Endothelial cell of umbilical vein (primary cell): Measurements from ENCODE around the gene KLHL41. TPM values are rescaled to one million over a fixed set of nuclear protein-coding genes. Genes with fewer than 3 reads are reported as not detected.

Experiments used
- BruUV-seq: library from RNA; stranded (reverse); fragments of 400-500 nt; replicated peaks from 2 replicates; lab custom pipeline; 2021; lab: Mats Ljungman, UMichigan
- CTCF ChIA-PET: fragments of 300-600, 350-600 bp; sonication (Branson Sonifier 250); formaldehyde crosslinking; loops from one replicate; lab custom pipeline; 2021; ENCODE audit warnings: antibody characterized with exemption, inconsistent platforms; lab: Charles Lee
- POLR2A ChIA-PET: fragments of 300-600, 350-600 bp; sonication (Branson Sonifier 250); formaldehyde crosslinking; loops from one replicate; lab custom pipeline; 2021; ENCODE audit warnings: antibody characterized with exemption, inconsistent platforms; lab: Charles Lee
- DNase-seq: peaks from one replicate; pipeline ENCODE4 v3.0.0-alpha.2; 2011; ENCODE audit warnings: low read depth, low spot score
- FAIRE-seq: peaks from 2 replicates; lab custom pipeline; 2011; peaks lifted over from hg19 to GRCh38; lab: Jason Lieb, UNC
- H2AFZ ChIP-seq: 2 replicates; pipeline ENCODE4 v1.6.0; 2012; ENCODE audit warnings: low read depth, low read length, control low read depth, inconsistent platforms
- H3K27ac ChIP-seq: 2 replicates; pipeline ENCODE4 v1.5.1; 2011; ENCODE audit warnings: low read depth, mild to moderate bottlenecking, control low read depth, low read length, moderate library complexity; ENCODE audit not compliant: insufficient read depth
- H3K27me3 ChIP-seq, 2 experiments: 2 replicates each; pipeline versions ENCODE4 v1.6.0 to v1.6.1; 2011; ENCODE audit warnings: low read length in 2 of 2, mixed read lengths in 1 of 2; ENCODE audit not compliant: control insufficient read depth in 2 of 2, insufficient read depth in 2 of 2
- H3K36me3 ChIP-seq, 2 experiments: 2 replicates in 1 of 2; 3 replicates in 1 of 2; pipeline ENCODE4 v1.5.1; 2011; ENCODE audit warnings: low read length in 2 of 2, mild to moderate bottlenecking in 1 of 2, moderate library complexity in 1 of 2; ENCODE audit not compliant: control insufficient read depth in 2 of 2, insufficient read depth in 2 of 2; ENCODE audit errors: extremely low read depth in 1 of 2
- H3K4me1 ChIP-seq: 3 replicates; pipeline ENCODE4 v1.5.1; 2011; ENCODE audit warnings: mild to moderate bottlenecking, low read length; ENCODE audit not compliant: control insufficient read depth, insufficient read depth; ENCODE audit errors: extremely low read depth
- H3K4me2 ChIP-seq: 2 replicates; pipeline ENCODE4 v1.6.1; 2011; ENCODE audit warnings: low read length, control low read depth, mixed read lengths; ENCODE audit not compliant: insufficient read depth
- H3K4me3 ChIP-seq, 3 experiments: fragments of 200-600 bp in 1 of 3; sonication (generic), shearing (Covaris generic) in 1 of 3; replicated peaks in 1 of 3; 2 replicates each; pipeline ENCODE4 v1.5.1; 2011 to 2016; ENCODE audit warnings: control low read depth in 3 of 3, low read length in 3 of 3, mild to moderate bottlenecking in 2 of 3, inconsistent platforms in 1 of 3, low read depth in 1 of 3, moderate library complexity in 1 of 3; ENCODE audit not compliant: insufficient read depth in 1 of 3
- H3K79me2 ChIP-seq: 2 replicates; pipeline ENCODE4 v1.6.0; 2012; ENCODE audit warnings: low read length, inconsistent platforms; ENCODE audit not compliant: control insufficient read depth, insufficient read depth
- H3K9ac ChIP-seq: replicated peaks from 2 replicates; pipeline ENCODE3; 2011; ENCODE audit warnings: low read length, control low read depth; ENCODE audit not compliant: insufficient read depth; ENCODE audit errors: extremely low read depth
- H3K9me1 ChIP-seq: replicated peaks from 3 replicates; pipeline ENCODE4 v1.6.0; 2011; ENCODE audit warnings: mild to moderate bottlenecking, low read length; ENCODE audit not compliant: control insufficient read depth, insufficient read depth; ENCODE audit errors: extremely low read depth
- H3K9me3 ChIP-seq: replicated peaks from 2 replicates; pipeline ENCODE4 v1.5.1; 2012; ENCODE audit warnings: low read length, inconsistent platforms; ENCODE audit not compliant: control insufficient read depth, insufficient read depth
- H4K20me1 ChIP-seq: replicated peaks from 2 replicates; pipeline ENCODE3; 2011; ENCODE audit warnings: mild to moderate bottlenecking, low read length; ENCODE audit not compliant: control insufficient read depth, insufficient read depth; ENCODE audit errors: extremely low read depth
- CTCF ChIP-seq, 2 donors: IDR thresholded peaks; 1 replicate in 1 of 2; 2 replicates in 1 of 2; pipeline ENCODE4 v1.5.1; 2011; ENCODE audit warnings: low read length in 2 of 2, mild to moderate bottlenecking in 2 of 2, moderate library complexity in 2 of 2, control low read depth in 1 of 2, inconsistent platforms in 1 of 2, low read depth in 1 of 2; ENCODE audit not compliant: insufficient read depth in 1 of 2; ENCODE audit errors: extremely low read depth in 1 of 2
- FOS ChIP-seq: IDR thresholded peaks from 2 replicates; pipeline ENCODE4 v1.6.1; 2011; ENCODE audit warnings: mild to moderate bottlenecking, low read length, moderate library complexity, borderline replicate concordance; ENCODE audit not compliant: insufficient read depth
- GATA2 ChIP-seq: IDR thresholded peaks from 2 replicates; pipeline ENCODE4 v1.7.0; 2011; ENCODE audit warnings: low read depth, mild to moderate bottlenecking, moderate library complexity, mixed read lengths, low read length; ENCODE audit not compliant: insufficient read length, insufficient read depth
- MYC ChIP-seq: IDR thresholded peaks from one replicate; pipeline ENCODE4 v1.6.1; 2011; ENCODE audit warnings: mild to moderate bottlenecking, low read depth, low read length
- POLR2A ChIP-seq: IDR thresholded peaks from 2 replicates; pipeline ENCODE4 v1.6.1; 2012; ENCODE audit warnings: low read depth, mild to moderate bottlenecking, control low read depth, low read length
- dilution Hi-C: fragments of 300-500 bp; cut with MboI; formaldehyde crosslinking; loops from one replicate; pipeline ENCODE4 v1.15.0; 2019; ENCODE audit warnings: low sequenced_read_pairs; ENCODE audit not compliant: extremely low pct_ligation_motif_present
- intact Hi-C: fragments of 100-400 bp; cut with micrococcal nuclease; formaldehyde crosslinking; loops from one replicate; pipeline ENCODE4 v1.10.0; 2022
- polyA plus RNA-seq, 4 experiments: library from polyadenylated mRNA; depleted of rRNA in 3 of 4; stranded (reverse) in 3 of 4; unstranded in 1 of 4; fragments of >200 nt; gene quantifications; 2 replicates each; pipeline versions ENCODE4 v1.2.1 to v1.2.3, GENCODE V29; 2011 to 2012; ENCODE audit warnings: missing spikeins in 1 of 4
- total RNA-seq: library from RNA; stranded (reverse); gene quantifications from 2 replicates; pipeline ENCODE4 v1.2.3, GENCODE V29; 2021

KLHL41 gene
- total and polyA plus RNA-seq, 2 donors (not counting 3 experiments of a cell fraction or from before 2014, with no cell fraction given): 0.08 to 0.73 TPM

GRCh38 chr2:169520896-169521295 lies 11.4 kb downstream of the KLHL41 start:
- Histone ChIP-seq H2AFZ (no peak overlapping the region), H3K79me2 (no peaks in the 10 kb centered on the region), H3K9ac (no peak overlapping the region), H3K27me3 (no peaks in the 10 kb centered on the region), H3K27ac (no peak overlapping the region), H3K9me3 (no peaks in the 10 kb centered on the region), H3K4me2 (no peak overlapping the region), H4K20me1 (no peaks in the 10 kb centered on the region), H3K36me3 (no peaks in the 10 kb centered on the region), H3K4me3 (no peak overlapping the region), H3K4me1 (no peaks in the 10 kb centered on the region), H3K9me1 (no peaks in the 10 kb centered on the region)
- dilution Hi-C loops (no loop called here), intact Hi-C loops (no loop called here)
- FAIRE-seq: no peak
- no peak for DNase-seq
- ChIA-PET POLR2A (no interaction called here), CTCF (interaction anchor here (1.0 to 1.6 kb wide), 2 partner anchors 68 to 276 kb away, joined by 3 to 5 read pairs; no protein-coding TSS in a partner anchor)
- TF ChIP-seq CTCF (IDR thresholded peaks at IDR 0.05; ENCODE audit: extremely low read depth in 1 of 2, insufficient read depth in 1 of 2, low read depth in 1 of 2, low read length in 2 of 2) (no peak), MYC (no peak), GATA2 (no peak), FOS (no peak)
- BruUV-seq: no TSS peak

- Histone ChIP-seq H4K20me1 (no peaks in the 10 kb centered on the region), H3K9ac (no peak overlapping the region), H3K79me2 (no peaks in the 10 kb centered on the region), H3K9me3 (no peaks in the 10 kb centered on the region), H3K9me1 (no peaks in the 10 kb centered on the region), H3K27me3 (no peaks in the 10 kb centered on the region), H3K4me1 (no peaks in the 10 kb centered on the region), H2AFZ (no peak overlapping the region), H3K36me3 (no peaks in the 10 kb centered on the region), H3K4me3 (no peak overlapping the region), H3K27ac (no peak overlapping the region), H3K4me2 (no peak overlapping the region)
- DNase-seq (no peak), FAIRE-seq (no peak)
- ChIA-PET POLR2A (no interaction called here), CTCF (interaction anchor here (1.6 kb wide), 1 partner anchor 15 kb away, joined by 5 read pairs; the partner anchor contains the start of gene KLHL41)
- intact Hi-C loops (no loop called here), dilution Hi-C loops (no loop called here)
- no TSS peak for BruUV-seq
- TF ChIP-seq POLR2A: no peak
These were observed 14.2 kb downstream of the KLHL41 start for GRCh38 chr2:169523681-169524080.
